Ectodermal cell (in vitro differentiated cells): ENCODE data around the gene NR5A1.
A peak's percentile ranks its signal among the peaks of the same experiment; 100 is the strongest.

Source experiments
- H3K27ac ChIP-seq: 2 replicates; pipeline ENCODE4 v1.7.0; 2013; ENCODE audit warnings: mild to moderate bottlenecking, low read depth, low read length; ENCODE audit not compliant: insufficient read depth, poor library complexity, severe bottlenecking
- H3K27me3 ChIP-seq: 2 replicates; pipeline ENCODE4 v1.7.0; 2013; ENCODE audit warnings: mild to moderate bottlenecking, low read length; ENCODE audit not compliant: insufficient read depth, control insufficient read depth, poor library complexity, severe bottlenecking
- H3K36me3 ChIP-seq: one replicate; pipeline ENCODE4 v1.7.0; 2013; ENCODE audit warnings: low read length; ENCODE audit not compliant: control insufficient read depth, insufficient read depth
- H3K4me1 ChIP-seq: one replicate; pipeline ENCODE4 v1.7.0; 2013; ENCODE audit warnings: low read length; ENCODE audit not compliant: control insufficient read depth, insufficient read depth
- H3K4me3 ChIP-seq: 2 replicates; pipeline ENCODE4 v1.7.0; 2013; ENCODE audit warnings: low read depth, low read length, control low read depth; ENCODE audit not compliant: insufficient read depth
- H3K9me3 ChIP-seq: 2 replicates; pipeline ENCODE4 v1.7.0; 2013; ENCODE audit warnings: mild to moderate bottlenecking, low read length, moderate library complexity; ENCODE audit not compliant: control insufficient read depth
- WGBS, 2 experiments: methylation state at CpG; one replicate each; pipeline ENCODE4 v1.1.7; 2013; ENCODE audit warnings: missing lambda C conversion rate in 2 of 2; 5-methylcytosine and 5-hydroxymethylcytosine counted together

Gene NR5A1

GRCh38 chr9:124493218-124493617, 14.0 kb downstream of the NR5A1 start:
- no peaks in the 10 kb centered on the region for H3K27me3 ChIP-seq
- 94% methylated on average over 4 of the region's 4 CpGs for WGBS, 2 experiments

GRCh38 chr9:124492818-124493217, 14.4 kb downstream of the NR5A1 start:
- 82 to 85% methylated on average over 19 of the region's 19 CpGs for WGBS, 2 experiments
- Histone ChIP-seq H3K27me3 (no peaks in the 10 kb centered on the region), H3K27ac (no peak overlapping the region), H3K9me3 (no peaks in the 10 kb centered on the region), H3K36me3 (no peaks in the 10 kb centered on the region), H3K4me3 (no peak overlapping the region), H3K4me1 (peaks cover 21% of the 10 kb centered on the region)

More at GRCh38 chr9:124493218-124493617, 14.0 kb downstream of the NR5A1 start:
- no peaks in the 10 kb centered on the region for H3K36me3 ChIP-seq
- H3K4me3 ChIP-seq, result no peak overlapping the region
- H3K9me3 ChIP-seq, result no peaks in the 10 kb centered on the region
- H3K4me1 ChIP-seq, result peaks cover 22% of the 10 kb centered on the region
- H3K27ac ChIP-seq, result no peak overlapping the region

GRCh38 chr9:124491049-124491975, 15.9 kb downstream of the NR5A1 start:
- Histone ChIP-seq H3K36me3 (no peaks in the 10 kb centered on the region), H3K4me1 (peaks cover 31% of the 10 kb centered on the region), H3K27ac (no peak overlapping the region), H3K9me3 (no peaks in the 10 kb centered on the region), H3K27me3 (no peaks in the 10 kb centered on the region), H3K4me3 (no peak overlapping the region)
- WGBS, 2 experiments, result 92 to 94% methylated on average over 32 of the region's 32 CpGs

- Histone ChIP-seq H3K27ac (no peak overlapping the region), H3K36me3 (no peaks in the 10 kb centered on the region), H3K4me3 (no peak overlapping the region), H3K9me3 (no peaks in the 10 kb centered on the region), H3K4me1 (peaks cover 44% of the 10 kb centered on the region), H3K27me3 (no peaks in the 10 kb centered on the region)
- 63 to 74% methylated on average over 2 of the region's 2 CpGs for WGBS, 2 experiments
These were observed 17.2 kb downstream of the NR5A1 start for GRCh38 chr9:124490004-124490403.

GRCh38 chr9:124489222-124489621, 18.0 kb downstream of the NR5A1 start:
- WGBS, 2 experiments, result 92% methylated on average over 13 of the region's 13 CpGs
- Histone ChIP-seq H3K36me3 (no peaks in the 10 kb centered on the region), H3K4me1 (peaks cover 41% of the 10 kb centered on the region), H3K27me3 (no peaks in the 10 kb centered on the region), H3K9me3 (no peaks in the 10 kb centered on the region), H3K27ac (no peak overlapping the region), H3K4me3 (no peak overlapping the region)

- 93 to 95% methylated on average over 8 of the region's 8 CpGs for WGBS, 2 experiments
- Histone ChIP-seq H3K27me3 (no peaks in the 10 kb centered on the region), H3K4me1 (peaks cover 38% of the 10 kb centered on the region), H3K9me3 (no peaks in the 10 kb centered on the region), H3K27ac (no peak overlapping the region), H3K36me3 (no peaks in the 10 kb centered on the region), H3K4me3 (no peak overlapping the region)
These were observed 18.5 kb downstream of the NR5A1 start for GRCh38 chr9:124488641-124489210.

GRCh38 chr9:124487260-124488182, 19.7 kb downstream of the NR5A1 start:
- peak overlapping the region; percentile 6 for H3K27ac ChIP-seq
- no peak overlapping the region for H3K4me3 ChIP-seq
- no peaks in the 10 kb centered on the region for H3K9me3 ChIP-seq
- H3K27me3 ChIP-seq, result no peaks in the 10 kb centered on the region
- WGBS, 2 experiments, result 75 to 78% methylated on average over 40 of the region's 40 CpGs
- H3K4me1 ChIP-seq, result peaks cover 28% of the 10 kb centered on the region
- H3K36me3 ChIP-seq, result no peaks in the 10 kb centered on the region

GRCh38 chr9:124486778-124487259, 20.4 kb downstream of the NR5A1 start:
- Histone ChIP-seq H3K4me1 (peaks cover 32% of the 10 kb centered on the region), H3K4me3 (no peak overlapping the region), H3K27me3 (no peaks in the 10 kb centered on the region), H3K27ac (peak overlapping the region; percentile 6), H3K9me3 (no peaks in the 10 kb centered on the region), H3K36me3 (no peaks in the 10 kb centered on the region)
- WGBS, 2 experiments, result 83 to 88% methylated on average over 17 of the region's 17 CpGs

GRCh38 chr9:124485936-124486335, 21.3 kb downstream of the NR5A1 start:
- H3K27me3 ChIP-seq, result no peaks in the 10 kb centered on the region
- peaks cover 37% of the 10 kb centered on the region for H3K4me1 ChIP-seq

More at GRCh38 chr9:124485936-124486335, 21.3 kb downstream of the NR5A1 start:
- Histone ChIP-seq H3K36me3 (no peaks in the 10 kb centered on the region), H3K9me3 (no peaks in the 10 kb centered on the region), H3K27ac (no peak overlapping the region), H3K4me3 (no peak overlapping the region)
- 74 to 75% methylated on average over 15 of the region's 15 CpGs for WGBS, 2 experiments
